PC-3 (cell line): Measurements from ENCODE around the gene CUEDC2. TPM values are rescaled to one million over a fixed set of nuclear protein-coding genes. Genes with fewer than 3 reads are reported as not detected.

Experiments used
- ATAC-seq: fragments of 200-7000 bp; cut with Tn5 transposase; 2 replicates; pipeline ENCODE4 v1.9.1; 2020; ENCODE audit warnings: mild to moderate bottlenecking, moderate library complexity
- BruUV-seq: library from RNA; stranded (reverse); fragments of 400-500 nt; replicated peaks from 2 replicates; lab custom pipeline; 2021; lab: Mats Ljungman, UMichigan
- CTCF ChIA-PET: fragments of 300-600 bp; sonication (Branson Sonifier 250); formaldehyde crosslinking; loops from one replicate; lab custom pipeline; 2022; ENCODE audit warnings: antibody characterized with exemption; lab: Charles Lee
- POLR2A ChIA-PET: fragments of 300-600 bp; sonication (Branson Sonifier 250); formaldehyde crosslinking; loops from one replicate; lab custom pipeline; 2022; ENCODE audit warnings: antibody characterized with exemption; ENCODE audit not compliant: unreplicated experiment; lab: Charles Lee
- DNase-seq: peaks from one replicate; pipeline ENCODE4 v3.0.0-alpha.2; 2015
- H2AFZ ChIP-seq: fragments of 300-600 bp; sonication (generic); 2 replicates; pipeline ENCODE4 v1.6.0; 2016; ENCODE audit warnings: antibody characterized with exemption, low read length
- H3F3A ChIP-seq: fragments of 300-600 bp; sonication (generic); one replicate; pipeline ENCODE4 v1.6.0; 2017; ENCODE audit warnings: antibody characterized with exemption, low read length, control low read depth, mild to moderate bottlenecking; ENCODE audit not compliant: unreplicated experiment
- H3K27ac ChIP-seq: fragments of 300-600 bp; sonication (generic); 2 replicates; pipeline ENCODE4 v1.5.1; 2016; ENCODE audit warnings: mild to moderate bottlenecking, low read length
- H3K27me3 ChIP-seq: fragments of 300-600 bp; sonication (generic); 2 replicates; pipeline ENCODE4 v1.6.1; 2016; ENCODE audit warnings: low read length, mixed read lengths
- H3K36me3 ChIP-seq: fragments of 300-600 bp; sonication (generic); 2 replicates; pipeline ENCODE4 v1.6.1; 2016; ENCODE audit warnings: low read depth, mixed run types, low read length, mixed read lengths
- H3K4me1 ChIP-seq: fragments of 300-600 bp; sonication (generic); 2 replicates; pipeline ENCODE4 v1.5.1; 2016; ENCODE audit warnings: low read length; ENCODE audit not compliant: insufficient read depth
- H3K4me2 ChIP-seq: fragments of 300-600 bp; sonication (generic); 2 replicates; pipeline ENCODE4 v1.6.0; 2016; ENCODE audit warnings: low read length
- H3K4me3 ChIP-seq: fragments of 300-600 bp; sonication (generic); 2 replicates; pipeline ENCODE4 v1.5.1; 2016; ENCODE audit warnings: mild to moderate bottlenecking, low read length, mixed read lengths
- H3K79me2 ChIP-seq: fragments of 300-600 bp; sonication (generic); 2 replicates; pipeline ENCODE4 v1.6.1; 2017; ENCODE audit warnings: low read length, mixed read lengths
- H3K9ac ChIP-seq: fragments of 300-600 bp; sonication (generic); 2 replicates; pipeline ENCODE4 v1.6.0; 2016; ENCODE audit warnings: mild to moderate bottlenecking, low read length
- H3K9me2 ChIP-seq: fragments of 300-600 bp; sonication (generic); replicated peaks from 2 replicates; pipeline ENCODE4 v1.6.1; 2016; ENCODE audit warnings: mixed run types, low read length, mixed read lengths
- H3K9me3 ChIP-seq: fragments of 300-600 bp; sonication (generic); 2 replicates; pipeline ENCODE4 v1.6.1; 2016; ENCODE audit warnings: low read length, mixed read lengths
- H4K20me1 ChIP-seq: fragments of 300-600 bp; sonication (generic); 2 replicates; pipeline ENCODE4 v1.6.1; 2016; ENCODE audit warnings: low read length, mixed read lengths
- CTCF ChIP-seq: fragments of 300-600 bp; sonication (generic); conservative IDR thresholded peaks from 2 replicates; pipeline ENCODE4 v1.5.1; 2017; ENCODE audit warnings: antibody characterized with exemption, low read depth, mild to moderate bottlenecking, low read length
- EZH2 ChIP-seq: fragments of 300-600 bp; sonication (generic); IDR thresholded peaks from one replicate; pipeline ENCODE4 v1.6.1; 2017; ENCODE audit warnings: antibody characterized with exemption, mild to moderate bottlenecking, low read length; ENCODE audit not compliant: unreplicated experiment
- EZH2phosphoT487 ChIP-seq: fragments of 300-600 bp; sonication (generic); IDR thresholded peaks from 2 replicates; pipeline ENCODE4 v1.6.1; 2018; ENCODE audit warnings: mild to moderate bottlenecking, antibody characterized with exemption, low read length, borderline replicate concordance
- intact Hi-C: fragments of 100-400 bp; cut with micrococcal nuclease; formaldehyde crosslinking; loops from 2 replicates; pipeline ENCODE4 v1.9.0; 2023
- total RNA-seq: library from RNA; depleted of rRNA; stranded (reverse); fragments of >200 nt; gene quantifications from 2 replicates; pipeline ENCODE4 v1.2.3, GENCODE V29; 2014

Gene CUEDC2
- total RNA-seq, 1 experiment from 2014 or later, result 51.4 TPM

GRCh38 chr10:102393411-102394078 is 38.8 kb downstream of the CUEDC2 start:
- Histone ChIP-seq H3K9ac (peak overlapping the region; percentile 90), H3K27me3 (no peaks in the 10 kb centered on the region), H3K4me3 (peak overlapping the region; percentile 79), H3K36me3 (no peaks in the 10 kb centered on the region), H3K9me3 (no peaks in the 10 kb centered on the region), H2AFZ (peak overlapping the region; percentile 65), H3F3A (no peaks in the 10 kb centered on the region), H3K79me2 (peaks cover 15% of the 10 kb centered on the region), H3K4me2 (peak overlapping the region; percentile 99), H3K4me1 (peaks cover 12% of the 10 kb centered on the region; the same call in 1 of the 2 replicates), H3K9me2 (no peaks in the 10 kb centered on the region), H4K20me1 (no peaks in the 10 kb centered on the region), H3K27ac (peak overlapping the region; percentile 87)
- TSS peak; percentile 75 for BruUV-seq
- POLR2A ChIA-PET, result no interaction called here
- intact Hi-C loops, result loop anchor here (2.0 kb wide), 1 partner anchor 85 kb away; no protein-coding TSS in a partner anchor
- ATAC-seq (peak; percentile 68), DNase-seq (no peak)
- CTCF ChIA-PET, result interaction anchor here (0.6 to 1.0 kb wide), 3 partner anchors 8 to 94 kb away, joined by 3 to 4 read pairs (median 3); partner anchors contain the start of gene C10orf95
- TF ChIP-seq CTCF, result peak; percentile 74
- no peak for TF ChIP-seq EZH2phosphoT487
- no peak for TF ChIP-seq EZH2

- Histone ChIP-seq H3K4me1 (peaks cover 12% of the 10 kb centered on the region; the same call in 1 of the 2 replicates), H3K9me3 (no peaks in the 10 kb centered on the region), H3K79me2 (peaks cover 15% of the 10 kb centered on the region), H3K9me2 (no peaks in the 10 kb centered on the region), H3K36me3 (no peaks in the 10 kb centered on the region), H3K27ac (no peak overlapping the region), H3K9ac (no peak overlapping the region), H3K4me2 (no peak overlapping the region), H2AFZ (no peak overlapping the region), H3K4me3 (no peak overlapping the region), H3K27me3 (no peaks in the 10 kb centered on the region), H4K20me1 (no peaks in the 10 kb centered on the region), H3F3A (no peaks in the 10 kb centered on the region)
- intact Hi-C loops, result no loop called here
- BruUV-seq, result no TSS peak
- ChIA-PET CTCF (no interaction called here), POLR2A (no interaction called here)
- ATAC-seq (no peak), DNase-seq (no peak)
- no peak for TF ChIP-seq EZH2phosphoT487
- TF ChIP-seq CTCF, result no peak
- TF ChIP-seq EZH2, result no peak
Observed at GRCh38 chr10:102392306-102392705, 40.1 kb downstream of the CUEDC2 start.

GRCh38 chr10:102389894-102390293 is 42.5 kb downstream of the CUEDC2 start:
- intact Hi-C loops, result no loop called here
- BruUV-seq, result no TSS peak
- H3K4me2 ChIP-seq, result no peak overlapping the region
- ChIA-PET CTCF (no interaction called here), POLR2A (no interaction called here)
- H2AFZ ChIP-seq, result no peak overlapping the region
- no peaks in the 10 kb centered on the region for H3K79me2 ChIP-seq
- no peak overlapping the region for H3K4me3 ChIP-seq
- H3F3A ChIP-seq, result no peaks in the 10 kb centered on the region
- H3K9me2 ChIP-seq, result no peaks in the 10 kb centered on the region
- no peaks in the 10 kb centered on the region for H4K20me1 ChIP-seq
- ATAC-seq (no peak), DNase-seq (no peak)
- TF ChIP-seq EZH2 (no peak), EZH2phosphoT487 (no peak), CTCF (no peak)
- no peaks in the 10 kb centered on the region for H3K36me3 ChIP-seq
- H3K27ac ChIP-seq, result no peak overlapping the region
- H3K9me3 ChIP-seq, result no peaks in the 10 kb centered on the region
- H3K9ac ChIP-seq, result no peak overlapping the region
- no peaks in the 10 kb centered on the region for H3K27me3 ChIP-seq
- no peaks in the 10 kb centered on the region for H3K4me1 ChIP-seq
